GM23338 (cell line): ENCODE results near the gene MYO1G. TPM values are rescaled to one million over a fixed set of nuclear protein-coding genes. Genes with fewer than 3 reads are reported as not detected.

Source experiments
- ATAC-seq: fragments of 200-7000 bp; cut with Tn5 transposase; 3 replicates; pipeline ENCODE4 v1.9.1; 2020
- DNase-seq: peaks from one replicate; pipeline ENCODE4 v3.0.0-alpha.2; 2015; ENCODE audit warnings: low spot score
- H2AFZ ChIP-seq: fragments of 200-600 bp; sonication (generic); 2 replicates; pipeline ENCODE4 v1.8.0; 2016; ENCODE audit warnings: antibody characterized with exemption, mild to moderate bottlenecking, moderate library complexity
- H3F3A ChIP-seq: fragments of 200-600 bp; sonication (generic); replicated peaks from 2 replicates; pipeline ENCODE4 v1.8.0; 2017; ENCODE audit warnings: antibody characterized with exemption, mixed run types, low read depth
- H3K27ac ChIP-seq: fragments of 200-600 bp; sonication (generic); 2 replicates; pipeline ENCODE4 v1.6.1; 2016; ENCODE audit warnings: low read depth
- H3K27me3 ChIP-seq: fragments of 200-600 bp; sonication (generic); 2 replicates; pipeline ENCODE4 v1.8.0; 2016; ENCODE audit warnings: mild to moderate bottlenecking, mixed run types, moderate library complexity; ENCODE audit not compliant: insufficient read depth
- H3K36me3 ChIP-seq: fragments of 200-600 bp; sonication (generic); 2 replicates; pipeline ENCODE4 v1.8.0; 2016; ENCODE audit warnings: mild to moderate bottlenecking; ENCODE audit not compliant: insufficient read depth
- H3K4me1 ChIP-seq: fragments of 200-600 bp; sonication (generic); 2 replicates; pipeline ENCODE4 v1.8.0; 2016; ENCODE audit warnings: mild to moderate bottlenecking, moderate library complexity; ENCODE audit not compliant: insufficient read depth
- H3K4me2 ChIP-seq: fragments of 200-600 bp; sonication (generic); 2 replicates; pipeline ENCODE4 v1.7.1; 2017; ENCODE audit warnings: mixed run types
- H3K4me3 ChIP-seq: fragments of 200-600 bp; sonication (generic); 2 replicates; pipeline ENCODE4 v1.6.1; 2016; ENCODE audit warnings: mixed run types
- H3K79me2 ChIP-seq: fragments of 200-600 bp; sonication (generic); replicated peaks from 2 replicates; pipeline ENCODE4 v1.8.0; 2017; ENCODE audit warnings: mild to moderate bottlenecking; ENCODE audit not compliant: insufficient read depth
- H3K9me2 ChIP-seq: fragments of 200-600 bp; sonication (generic); 2 replicates; pipeline ENCODE4 v1.8.0; 2017; ENCODE audit not compliant: insufficient read depth
- H4K20me1 ChIP-seq: fragments of 200-600 bp; sonication (generic); replicated peaks from 2 replicates; pipeline ENCODE4 v1.8.0; 2017; ENCODE audit warnings: mild to moderate bottlenecking; ENCODE audit not compliant: insufficient read depth
- H3K27ac Mint-ChIP-seq: 2 replicates; pipeline ENCODE4 v1.8.0; 2020; ENCODE audit warnings: inconsistent platforms, mild to moderate bottlenecking, moderate library complexity, mixed read lengths
- H3K27me3 Mint-ChIP-seq: 3 replicates; pipeline ENCODE4 v1.8.0; 2022; ENCODE audit warnings: low read depth, mild to moderate bottlenecking, moderate library complexity, mixed read lengths, inconsistent platforms; ENCODE audit not compliant: insufficient read depth, poor library complexity
- H3K36me3 Mint-ChIP-seq: 3 replicates; pipeline ENCODE4 v1.8.0; 2021; ENCODE audit warnings: low read depth, mild to moderate bottlenecking, inconsistent platforms, moderate library complexity, mixed read lengths
- H3K4me1 Mint-ChIP-seq: 3 replicates; pipeline ENCODE4 v1.8.0; 2020; ENCODE audit warnings: mild to moderate bottlenecking, inconsistent platforms, mixed read lengths
- H3K4me3 Mint-ChIP-seq: 3 replicates; pipeline ENCODE4 v1.8.0; 2021; ENCODE audit warnings: moderate library complexity, mild to moderate bottlenecking, inconsistent platforms, mixed read lengths
- H3K9me3 Mint-ChIP-seq: 3 replicates; pipeline ENCODE4 v1.8.0; 2020; ENCODE audit warnings: moderate library complexity, mild to moderate bottlenecking, inconsistent platforms, mixed read lengths
- EZH2 ChIP-seq: fragments of 200-600 bp; sonication (generic); IDR thresholded peaks from one replicate; pipeline ENCODE4 v1.8.0; 2017; ENCODE audit warnings: antibody characterized with exemption, mild to moderate bottlenecking, low read depth; ENCODE audit not compliant: unreplicated experiment
- polyA plus RNA-seq: library from polyadenylated mRNA; unstranded; fragments of >200 nt; fragmentation: Nextera tagmentation; extraction: Ambion mirVana; gene quantifications from 2 replicates; pipeline ENCODE4 v1.2.1, GENCODE V29; 2016
- total RNA-seq: library from RNA; depleted of rRNA; stranded (reverse); fragments of >200 nt; shearing (Covaris generic); gene quantifications from 2 replicates; pipeline ENCODE4 v1.2.3, GENCODE V29; 2014
- TF ChIP-seq, protein P1 (sequence below), 2 experiments: fragments of 200-600 bp in 1 of 2; sonication (generic) in 1 of 2; conservative IDR thresholded peaks; 2 replicates each; pipeline versions ENCODE4 v1.5.1 to v1.6.1; 2016 to 2017; ENCODE audit warnings: antibody characterized with exemption in 2 of 2, low read depth in 2 of 2, mild to moderate bottlenecking in 2 of 2, moderate library complexity in 1 of 2
- TF ChIP-seq, protein P2 (sequence below): fragments of 250-450 bp; sonication (Bioruptor Pico); IDR thresholded peaks from 2 replicates; pipeline ENCODE4 v1.5.0; 2020; ENCODE audit warnings: mild to moderate bottlenecking, moderate library complexity
- TF ChIP-seq, protein P3 (sequence below): IDR thresholded peaks from one replicate; pipeline ENCODE4 v1.6.1; 2018; ENCODE audit warnings: antibody characterized with exemption; ENCODE audit not compliant: unreplicated experiment
- TF ChIP-seq, protein P4 (sequence below): IDR thresholded peaks from 2 replicates; pipeline ENCODE4 v1.6.1; 2016; ENCODE audit warnings: antibody characterized with exemption

MYO1G gene
- total and polyA plus RNA-seq, 2 experiments from 2014 or later: 0.10 to 0.11 TPM

DNA sequence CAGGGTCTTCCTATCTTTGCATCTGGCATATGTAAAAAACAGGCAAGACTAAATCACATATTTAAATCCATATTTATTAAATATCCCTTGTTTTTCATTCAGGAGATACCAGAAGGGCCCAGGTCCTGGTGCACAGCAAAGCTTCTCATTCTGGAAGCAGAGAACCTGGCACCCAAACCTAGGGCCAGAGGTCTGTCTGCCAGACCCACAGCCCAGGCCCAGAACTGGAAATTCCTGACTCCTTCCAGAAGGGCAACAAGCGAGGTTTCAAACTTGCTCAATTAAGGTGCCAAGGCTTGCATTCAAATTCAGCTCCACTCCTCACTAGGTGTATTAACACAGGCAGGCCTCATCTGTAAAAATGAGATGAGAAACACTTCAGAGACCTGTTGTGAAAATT, 4.2 kb upstream of the MYO1G start:
- Histone ChIP-seq H3K79me2 (peaks cover 25% of the 10 kb centered on the region), H3K36me3 (peaks cover 40% of the 10 kb centered on the region), H3K4me3 (no peak overlapping the region), H2AFZ (no peak overlapping the region), H3K27ac (no peak overlapping the region), H3K4me1 (peaks cover 10% of the 10 kb centered on the region), H3K9me2 (no peaks in the 10 kb centered on the region), H3K27me3 (no peaks in the 10 kb centered on the region), H3F3A (peaks cover 52% of the 10 kb centered on the region), H3K4me2 (no peak overlapping the region), H4K20me1 (peaks cover 21% of the 10 kb centered on the region)
- Mint-ChIP-seq H3K36me3 (peaks cover 63% of the 10 kb centered on the region), H3K27ac (no peak overlapping the region), H3K4me1 (peaks cover 29% of the 10 kb centered on the region), H3K9me3 (no peaks in the 10 kb centered on the region), H3K27me3 (peaks cover 25% of the 10 kb centered on the region), H3K4me3 (no peak overlapping the region)
- DNase-seq (no peak), ATAC-seq (no peak)
- TF ChIP-seq, protein P1, sequence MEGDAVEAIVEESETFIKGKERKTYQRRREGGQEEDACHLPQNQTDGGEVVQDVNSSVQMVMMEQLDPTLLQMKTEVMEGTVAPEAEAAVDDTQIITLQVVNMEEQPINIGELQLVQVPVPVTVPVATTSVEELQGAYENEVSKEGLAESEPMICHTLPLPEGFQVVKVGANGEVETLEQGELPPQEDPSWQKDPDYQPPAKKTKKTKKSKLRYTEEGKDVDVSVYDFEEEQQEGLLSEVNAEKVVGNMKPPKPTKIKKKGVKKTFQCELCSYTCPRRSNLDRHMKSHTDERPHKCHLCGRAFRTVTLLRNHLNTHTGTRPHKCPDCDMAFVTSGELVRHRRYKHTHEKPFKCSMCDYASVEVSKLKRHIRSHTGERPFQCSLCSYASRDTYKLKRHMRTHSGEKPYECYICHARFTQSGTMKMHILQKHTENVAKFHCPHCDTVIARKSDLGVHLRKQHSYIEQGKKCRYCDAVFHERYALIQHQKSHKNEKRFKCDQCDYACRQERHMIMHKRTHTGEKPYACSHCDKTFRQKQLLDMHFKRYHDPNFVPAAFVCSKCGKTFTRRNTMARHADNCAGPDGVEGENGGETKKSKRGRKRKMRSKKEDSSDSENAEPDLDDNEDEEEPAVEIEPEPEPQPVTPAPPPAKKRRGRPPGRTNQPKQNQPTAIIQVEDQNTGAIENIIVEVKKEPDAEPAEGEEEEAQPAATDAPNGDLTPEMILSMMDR (conservative IDR thresholded peaks at IDR 0.05; ENCODE audit: low read depth in 2 of 2): no peak

DNA sequence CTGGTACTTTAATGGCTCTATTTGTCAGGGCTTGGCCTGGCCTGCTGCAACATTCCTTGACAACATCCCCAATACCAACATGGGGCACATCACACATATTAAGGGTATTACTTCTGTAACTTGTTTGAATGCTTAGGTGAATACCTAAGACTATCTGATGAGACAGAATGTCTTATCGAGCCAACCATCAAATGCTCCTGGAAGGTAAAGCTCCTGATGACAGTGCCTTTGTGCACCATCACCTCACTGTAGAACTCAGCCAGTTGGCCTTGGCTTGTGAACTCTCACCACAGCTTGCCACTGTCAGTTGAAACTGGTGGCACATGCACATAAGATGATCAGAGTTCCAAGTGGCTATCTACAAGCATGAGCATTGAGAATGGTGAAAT, 3.7 kb upstream of the MYO1G start:
- Histone ChIP-seq H3K27me3 (no peaks in the 10 kb centered on the region), H3K4me1 (peaks cover 10% of the 10 kb centered on the region), H3K4me2 (no peak overlapping the region), H3F3A (peaks cover 52% of the 10 kb centered on the region), H3K4me3 (no peak overlapping the region), H3K9me2 (no peaks in the 10 kb centered on the region), H4K20me1 (peaks cover 21% of the 10 kb centered on the region), H2AFZ (no peak overlapping the region), H3K36me3 (peaks cover 40% of the 10 kb centered on the region), H3K27ac (no peak overlapping the region), H3K79me2 (peaks cover 25% of the 10 kb centered on the region)
- TF ChIP-seq, protein P2, sequence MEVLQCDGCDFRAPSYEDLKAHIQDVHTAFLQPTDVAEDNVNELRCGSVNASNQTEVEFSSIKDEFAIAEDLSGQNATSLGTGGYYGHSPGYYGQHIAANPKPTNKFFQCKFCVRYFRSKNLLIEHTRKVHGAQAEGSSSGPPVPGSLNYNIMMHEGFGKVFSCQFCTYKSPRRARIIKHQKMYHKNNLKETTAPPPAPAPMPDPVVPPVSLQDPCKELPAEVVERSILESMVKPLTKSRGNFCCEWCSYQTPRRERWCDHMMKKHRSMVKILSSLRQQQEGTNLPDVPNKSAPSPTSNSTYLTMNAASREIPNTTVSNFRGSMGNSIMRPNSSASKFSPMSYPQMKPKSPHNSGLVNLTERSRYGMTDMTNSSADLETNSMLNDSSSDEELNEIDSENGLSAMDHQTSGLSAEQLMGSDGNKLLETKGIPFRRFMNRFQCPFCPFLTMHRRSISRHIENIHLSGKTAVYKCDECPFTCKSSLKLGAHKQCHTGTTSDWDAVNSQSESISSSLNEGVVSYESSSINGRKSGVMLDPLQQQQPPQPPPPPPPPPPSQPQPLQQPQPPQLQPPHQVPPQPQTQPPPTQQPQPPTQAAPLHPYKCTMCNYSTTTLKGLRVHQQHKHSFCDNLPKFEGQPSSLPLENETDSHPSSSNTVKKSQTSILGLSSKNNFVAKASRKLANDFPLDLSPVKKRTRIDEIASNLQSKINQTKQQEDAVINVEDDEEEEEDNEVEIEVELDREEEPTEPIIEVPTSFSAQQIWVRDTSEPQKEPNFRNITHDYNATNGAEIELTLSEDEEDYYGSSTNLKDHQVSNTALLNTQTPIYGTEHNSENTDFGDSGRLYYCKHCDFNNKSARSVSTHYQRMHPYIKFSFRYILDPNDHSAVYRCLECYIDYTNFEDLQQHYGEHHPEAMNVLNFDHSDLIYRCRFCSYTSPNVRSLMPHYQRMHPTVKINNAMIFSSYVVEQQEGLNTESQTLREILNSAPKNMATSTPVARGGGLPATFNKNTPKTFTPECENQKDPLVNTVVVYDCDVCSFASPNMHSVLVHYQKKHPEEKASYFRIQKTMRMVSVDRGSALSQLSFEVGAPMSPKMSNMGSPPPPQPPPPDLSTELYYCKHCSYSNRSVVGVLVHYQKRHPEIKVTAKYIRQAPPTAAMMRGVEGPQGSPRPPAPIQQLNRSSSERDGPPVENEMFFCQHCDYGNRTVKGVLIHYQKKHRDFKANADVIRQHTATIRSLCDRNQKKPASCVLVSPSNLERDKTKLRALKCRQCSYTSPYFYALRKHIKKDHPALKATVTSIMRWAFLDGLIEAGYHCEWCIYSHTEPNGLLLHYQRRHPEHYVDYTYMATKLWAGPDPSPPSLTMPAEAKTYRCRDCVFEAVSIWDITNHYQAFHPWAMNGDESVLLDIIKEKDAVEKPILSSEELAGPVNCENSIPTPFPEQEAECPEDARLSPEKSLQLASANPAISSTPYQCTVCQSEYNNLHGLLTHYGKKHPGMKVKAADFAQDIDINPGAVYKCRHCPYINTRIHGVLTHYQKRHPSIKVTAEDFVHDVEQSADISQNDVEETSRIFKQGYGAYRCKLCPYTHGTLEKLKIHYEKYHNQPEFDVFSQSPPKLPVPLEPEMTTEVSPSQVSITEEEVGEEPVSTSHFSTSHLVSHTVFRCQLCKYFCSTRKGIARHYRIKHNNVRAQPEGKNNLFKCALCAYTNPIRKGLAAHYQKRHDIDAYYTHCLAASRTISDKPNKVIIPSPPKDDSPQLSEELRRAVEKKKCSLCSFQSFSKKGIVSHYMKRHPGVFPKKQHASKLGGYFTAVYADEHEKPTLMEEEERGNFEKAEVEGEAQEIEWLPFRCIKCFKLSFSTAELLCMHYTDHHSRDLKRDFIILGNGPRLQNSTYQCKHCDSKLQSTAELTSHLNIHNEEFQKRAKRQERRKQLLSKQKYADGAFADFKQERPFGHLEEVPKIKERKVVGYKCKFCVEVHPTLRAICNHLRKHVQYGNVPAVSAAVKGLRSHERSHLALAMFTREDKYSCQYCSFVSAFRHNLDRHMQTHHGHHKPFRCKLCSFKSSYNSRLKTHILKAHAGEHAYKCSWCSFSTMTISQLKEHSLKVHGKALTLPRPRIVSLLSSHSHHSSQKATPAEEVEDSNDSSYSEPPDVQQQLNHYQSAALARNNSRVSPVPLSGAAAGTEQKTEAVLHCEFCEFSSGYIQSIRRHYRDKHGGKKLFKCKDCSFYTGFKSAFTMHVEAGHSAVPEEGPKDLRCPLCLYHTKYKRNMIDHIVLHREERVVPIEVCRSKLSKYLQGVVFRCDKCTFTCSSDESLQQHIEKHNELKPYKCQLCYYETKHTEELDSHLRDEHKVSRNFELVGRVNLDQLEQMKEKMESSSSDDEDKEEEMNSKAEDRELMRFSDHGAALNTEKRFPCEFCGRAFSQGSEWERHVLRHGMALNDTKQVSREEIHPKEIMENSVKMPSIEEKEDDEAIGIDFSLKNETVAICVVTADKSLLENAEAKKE (CRISPR knock-in tag): no peak
- TF ChIP-seq EZH2: no peak
- TF ChIP-seq, protein P3, sequence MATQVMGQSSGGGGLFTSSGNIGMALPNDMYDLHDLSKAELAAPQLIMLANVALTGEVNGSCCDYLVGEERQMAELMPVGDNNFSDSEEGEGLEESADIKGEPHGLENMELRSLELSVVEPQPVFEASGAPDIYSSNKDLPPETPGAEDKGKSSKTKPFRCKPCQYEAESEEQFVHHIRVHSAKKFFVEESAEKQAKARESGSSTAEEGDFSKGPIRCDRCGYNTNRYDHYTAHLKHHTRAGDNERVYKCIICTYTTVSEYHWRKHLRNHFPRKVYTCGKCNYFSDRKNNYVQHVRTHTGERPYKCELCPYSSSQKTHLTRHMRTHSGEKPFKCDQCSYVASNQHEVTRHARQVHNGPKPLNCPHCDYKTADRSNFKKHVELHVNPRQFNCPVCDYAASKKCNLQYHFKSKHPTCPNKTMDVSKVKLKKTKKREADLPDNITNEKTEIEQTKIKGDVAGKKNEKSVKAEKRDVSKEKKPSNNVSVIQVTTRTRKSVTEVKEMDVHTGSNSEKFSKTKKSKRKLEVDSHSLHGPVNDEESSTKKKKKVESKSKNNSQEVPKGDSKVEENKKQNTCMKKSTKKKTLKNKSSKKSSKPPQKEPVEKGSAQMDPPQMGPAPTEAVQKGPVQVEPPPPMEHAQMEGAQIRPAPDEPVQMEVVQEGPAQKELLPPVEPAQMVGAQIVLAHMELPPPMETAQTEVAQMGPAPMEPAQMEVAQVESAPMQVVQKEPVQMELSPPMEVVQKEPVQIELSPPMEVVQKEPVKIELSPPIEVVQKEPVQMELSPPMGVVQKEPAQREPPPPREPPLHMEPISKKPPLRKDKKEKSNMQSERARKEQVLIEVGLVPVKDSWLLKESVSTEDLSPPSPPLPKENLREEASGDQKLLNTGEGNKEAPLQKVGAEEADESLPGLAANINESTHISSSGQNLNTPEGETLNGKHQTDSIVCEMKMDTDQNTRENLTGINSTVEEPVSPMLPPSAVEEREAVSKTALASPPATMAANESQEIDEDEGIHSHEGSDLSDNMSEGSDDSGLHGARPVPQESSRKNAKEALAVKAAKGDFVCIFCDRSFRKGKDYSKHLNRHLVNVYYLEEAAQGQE: no peak
- TF ChIP-seq, protein P4, sequence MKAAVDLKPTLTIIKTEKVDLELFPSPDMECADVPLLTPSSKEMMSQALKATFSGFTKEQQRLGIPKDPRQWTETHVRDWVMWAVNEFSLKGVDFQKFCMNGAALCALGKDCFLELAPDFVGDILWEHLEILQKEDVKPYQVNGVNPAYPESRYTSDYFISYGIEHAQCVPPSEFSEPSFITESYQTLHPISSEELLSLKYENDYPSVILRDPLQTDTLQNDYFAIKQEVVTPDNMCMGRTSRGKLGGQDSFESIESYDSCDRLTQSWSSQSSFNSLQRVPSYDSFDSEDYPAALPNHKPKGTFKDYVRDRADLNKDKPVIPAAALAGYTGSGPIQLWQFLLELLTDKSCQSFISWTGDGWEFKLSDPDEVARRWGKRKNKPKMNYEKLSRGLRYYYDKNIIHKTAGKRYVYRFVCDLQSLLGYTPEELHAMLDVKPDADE: no peak
- Mint-ChIP-seq H3K27ac (no peak overlapping the region), H3K27me3 (peaks cover 25% of the 10 kb centered on the region), H3K4me3 (no peak overlapping the region), H3K36me3 (peaks cover 63% of the 10 kb centered on the region), H3K9me3 (no peaks in the 10 kb centered on the region), H3K4me1 (peaks cover 25% of the 10 kb centered on the region)
- DNase-seq (no peak), ATAC-seq (no peak)
